HCT116 (cell line): ENCODE results near the gene IL20RB. TPM values are rescaled to one million over a fixed set of nuclear protein-coding genes. Genes with fewer than 3 reads are reported as not detected.
"Not testable (repeated sequence)": the region's sequence is repeated elsewhere in the genome, so short reads cannot be mapped to it uniquely, and the experiment has no call there.

Experiments
- ATAC-seq: fragments of 200-7000 bp; cut with Tn5 transposase; 2 replicates; pipeline ENCODE4 v1.9.1; 2020; ENCODE audit warnings: mild to moderate bottlenecking, moderate library complexity
- BruUV-seq: library from RNA; stranded (reverse); fragments of 400-500 nt; replicated peaks from 2 replicates; lab custom pipeline; 2021; lab: Mats Ljungman, UMichigan
- CTCF ChIA-PET: fragments of 300-600 bp; sonication (Branson Sonifier 250); formaldehyde crosslinking; loops from one replicate; lab custom pipeline; 2021; ENCODE audit warnings: antibody characterized with exemption; lab: Charles Lee
- POLR2A ChIA-PET: fragments of 300-600, 350-600 bp; sonication (Branson Sonifier 250); formaldehyde crosslinking; loops from one replicate; lab custom pipeline; 2021; ENCODE audit warnings: antibody characterized with exemption; lab: Charles Lee
- RAD21 ChIA-PET, 2 experiments: fragments of 300-600 bp; sonication (Branson Sonifier 250); formaldehyde crosslinking; loops; one replicate each; lab custom pipeline; 2023; ENCODE audit warnings: low total read pairs in 2 of 2; ENCODE audit not compliant: uncharacterized antibody in 2 of 2, unreplicated experiment in 2 of 2, low non-redundant PET in 1 of 2; lab: Charles Lee
- DNase-seq: peaks from one replicate; pipeline ENCODE4 v3.0.0-alpha.2; 2010; ENCODE audit warnings: low read depth, low spot score
- H2AFZ ChIP-seq: fragments of 200-600 bp; shearing (Covaris generic), sonication (generic); 2 replicates; pipeline ENCODE4 v1.6.1; 2017; ENCODE audit warnings: low read depth, mixed run types, mixed read lengths, antibody characterized with exemption, low read length; ENCODE audit not compliant: poor library complexity, severe bottlenecking
- H3K27ac ChIP-seq: 2 replicates; pipeline ENCODE4 v1.5.1; 2012; ENCODE audit warnings: low read depth, low read length
- H3K27me3 ChIP-seq: fragments of 200-600 bp; sonication (generic); 2 replicates; pipeline ENCODE4 v1.6.1; 2016; ENCODE audit warnings: mixed run types, low read length, mixed read lengths; ENCODE audit not compliant: insufficient read depth
- H3K36me3 ChIP-seq, 2 experiments: fragments of 200-500 bp in 1 of 2; fragments of 200-600 bp in 1 of 2; sonication (Bioruptor generic) in 1 of 2; sonication (generic) in 1 of 2; 2 replicates each; pipeline versions ENCODE4 v1.5.1 to v1.6.1; 2014 to 2016; ENCODE audit warnings: low read length in 2 of 2, inconsistent platforms in 1 of 2, mixed read lengths in 1 of 2, mixed run types in 1 of 2; ENCODE audit not compliant: insufficient read depth in 2 of 2, control insufficient read depth in 1 of 2
- H3K4me1 ChIP-seq, 2 experiments: fragments of 200-600 bp in 1 of 2; sonication (generic) in 1 of 2; 2 replicates each; pipeline versions ENCODE4 v1.5.1 to v1.6.1; 2012 to 2017; ENCODE audit warnings: low read length in 2 of 2, inconsistent platforms in 1 of 2, mild to moderate bottlenecking in 1 of 2, mixed read lengths in 1 of 2, mixed run types in 1 of 2, moderate library complexity in 1 of 2; ENCODE audit not compliant: insufficient read depth in 2 of 2, control insufficient read depth in 1 of 2
- H3K4me2 ChIP-seq: fragments of 200-600 bp; sonication (generic); 2 replicates; pipeline ENCODE4 v1.6.1; 2017; ENCODE audit warnings: mixed run types, low read length, mixed read lengths
- H3K4me3 ChIP-seq, 2 experiments: fragments of 200-600 bp in 1 of 2; sonication (generic) in 1 of 2; replicated peaks in 1 of 2; 2 replicates each; pipeline ENCODE4 v1.5.1; 2011 to 2016; ENCODE audit warnings: low read length in 2 of 2, control low read depth in 1 of 2, low read depth in 1 of 2, mild to moderate bottlenecking in 1 of 2, mixed read lengths in 1 of 2, mixed run types in 1 of 2
- H3K79me2 ChIP-seq: fragments of 200-600 bp; sonication (generic); 2 replicates; pipeline ENCODE4 v1.6.1; 2017; ENCODE audit warnings: mild to moderate bottlenecking, mixed run types, low read length, moderate library complexity, mixed read lengths; ENCODE audit not compliant: insufficient read depth
- H3K9ac ChIP-seq: fragments of 200-600 bp; sonication (generic); 2 replicates; pipeline ENCODE4 v1.6.1; 2016; ENCODE audit warnings: low read length, mixed read lengths
- H3K9me2 ChIP-seq: fragments of 200-600 bp; sonication (generic), shearing (Covaris generic); 2 replicates; pipeline ENCODE4 v1.6.1; 2017; ENCODE audit warnings: mixed run types, mild to moderate bottlenecking, moderate library complexity; ENCODE audit not compliant: insufficient read depth
- H3K9me3 ChIP-seq, 2 experiments: fragments of 200-500 bp in 1 of 2; fragments of 200-600 bp in 1 of 2; sonication (Bioruptor generic) in 1 of 2; sonication (generic) in 1 of 2; 2 replicates each; pipeline ENCODE4 v1.6.1; 2014 to 2017; ENCODE audit warnings: low read length in 2 of 2, mixed read lengths in 2 of 2, inconsistent platforms in 1 of 2, low read depth in 1 of 2, mild to moderate bottlenecking in 1 of 2, mixed run types in 1 of 2, moderate library complexity in 1 of 2; ENCODE audit not compliant: control insufficient read depth in 1 of 2, insufficient read depth in 1 of 2
- H4K20me1 ChIP-seq: fragments of 200-600 bp; sonication (generic), shearing (Covaris generic); 2 replicates; pipeline ENCODE4 v1.6.1; 2017; ENCODE audit warnings: mixed run types, mild to moderate bottlenecking, moderate library complexity; ENCODE audit not compliant: insufficient read depth
- CEBPB ChIP-seq: IDR thresholded peaks from 2 replicates; pipeline ENCODE4 v1.6.1; 2012; ENCODE audit warnings: low read depth
- ELF1 ChIP-seq: IDR thresholded peaks from 2 replicates; pipeline ENCODE4 v1.6.1; 2012; ENCODE audit warnings: low read depth, borderline replicate concordance
- EZH2 ChIP-seq: fragments of 200-600 bp; sonication (generic); IDR thresholded peaks from 2 replicates; pipeline ENCODE4 v1.6.1; 2017; ENCODE audit warnings: antibody characterized with exemption, mixed run types
- FOSL1 ChIP-seq: IDR thresholded peaks from 2 replicates; pipeline ENCODE4 v1.6.1; 2012; ENCODE audit warnings: low read depth
- JUND ChIP-seq: IDR thresholded peaks from 2 replicates; pipeline ENCODE4 v1.6.1; 2012
- POLR2A ChIP-seq: IDR thresholded peaks from 2 replicates; pipeline ENCODE4 v1.7.0; 2011; ENCODE audit warnings: borderline replicate concordance; ENCODE audit not compliant: insufficient read depth, insufficient read length; ENCODE audit errors: extremely low read depth
- SIN3A ChIP-seq: IDR thresholded peaks from 2 replicates; pipeline ENCODE4 v1.6.1; 2012; ENCODE audit warnings: low read depth
- SRF ChIP-seq: IDR thresholded peaks from 2 replicates; pipeline ENCODE4 v1.6.1; 2012; ENCODE audit warnings: low read depth
- ZFX ChIP-seq: fragments of 450-650 bp; IDR thresholded peaks from 2 replicates; pipeline ENCODE4 v1.6.1; 2017
- ZNF274 ChIP-seq: fragments of 200-500 bp; sonication (Bioruptor generic); IDR thresholded peaks from 2 replicates; pipeline ENCODE4 v1.6.1; 2014; ENCODE audit warnings: mild to moderate bottlenecking, low read depth, low read length, inconsistent platforms
- intact Hi-C: fragments of 100-400 bp; cut with micrococcal nuclease; formaldehyde crosslinking; loops from 2 replicates; pipeline ENCODE4 v1.10.0; 2022
- total RNA-seq: library from RNA; stranded (reverse); gene quantifications from one replicate; pipeline ENCODE4 v1.2.1, GENCODE V29; 2021; ENCODE audit not compliant: unreplicated experiment
- TF ChIP-seq, protein P1 (sequence below): IDR thresholded peaks from 2 replicates; pipeline ENCODE4 v1.6.1; 2012; ENCODE audit warnings: low read depth
- TF ChIP-seq, protein P2 (sequence below): IDR thresholded peaks from 2 replicates; pipeline ENCODE4 v1.6.1; 2012
- TF ChIP-seq, protein P3 (sequence below): IDR thresholded peaks from 2 replicates; pipeline ENCODE4 v1.6.1; 2012

IL20RB gene
- total RNA-seq, 1 experiment from 2014 or later: 6.1 TPM

DNA sequence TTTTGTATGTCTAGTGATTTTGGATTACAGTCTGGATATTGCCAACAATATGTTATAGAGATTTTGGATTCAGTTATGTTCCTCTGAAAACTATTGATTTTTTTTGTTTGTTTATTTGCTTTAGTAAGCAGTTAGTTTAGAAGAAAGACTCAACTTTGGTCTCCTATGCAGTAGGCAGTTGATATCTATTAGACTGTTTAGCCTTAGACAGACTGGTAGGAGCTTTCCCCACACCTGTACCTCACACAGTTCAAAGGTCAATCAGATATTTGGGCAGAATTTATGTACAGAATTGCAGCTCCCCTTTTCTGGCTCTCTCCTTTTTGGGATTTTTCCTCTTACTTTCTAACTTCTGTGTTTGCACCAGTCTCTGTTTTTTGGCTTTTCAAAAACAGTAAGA is 42.3 kb downstream of the IL20RB start:
- ATAC-seq (no peak), DNase-seq (no peak)
- Histone ChIP-seq H3K9ac (no peak overlapping the region), H3K4me1 (no peaks in the 10 kb centered on the region; a peak in 1 of 4 replicates), H3K9me2 (no peaks in the 10 kb centered on the region), H2AFZ (no peak overlapping the region), H3K4me3 (no peak overlapping the region), H3K79me2 (no peaks in the 10 kb centered on the region), H3K27me3 (no peaks in the 10 kb centered on the region), H3K27ac (no peak overlapping the region), H3K9me3 (no peaks in the 10 kb centered on the region), H3K36me3 (no peaks in the 10 kb centered on the region), H3K4me2 (no peak overlapping the region), H4K20me1 (no peaks in the 10 kb centered on the region)
- intact Hi-C loops: no loop called here
- ChIA-PET POLR2A (no interaction called here), CTCF (no interaction called here), RAD21 (no interaction called here)
- BruUV-seq: no TSS peak
- TF ChIP-seq CEBPB (no peak), SIN3A (no peak), SRF (no peak), POLR2A (no peak), JUND (no peak), EZH2 (no peak), FOSL1 (no peak), ELF1 (no peak), ZFX (no peak), ZNF274 (no peak)
- TF ChIP-seq, protein P1, sequence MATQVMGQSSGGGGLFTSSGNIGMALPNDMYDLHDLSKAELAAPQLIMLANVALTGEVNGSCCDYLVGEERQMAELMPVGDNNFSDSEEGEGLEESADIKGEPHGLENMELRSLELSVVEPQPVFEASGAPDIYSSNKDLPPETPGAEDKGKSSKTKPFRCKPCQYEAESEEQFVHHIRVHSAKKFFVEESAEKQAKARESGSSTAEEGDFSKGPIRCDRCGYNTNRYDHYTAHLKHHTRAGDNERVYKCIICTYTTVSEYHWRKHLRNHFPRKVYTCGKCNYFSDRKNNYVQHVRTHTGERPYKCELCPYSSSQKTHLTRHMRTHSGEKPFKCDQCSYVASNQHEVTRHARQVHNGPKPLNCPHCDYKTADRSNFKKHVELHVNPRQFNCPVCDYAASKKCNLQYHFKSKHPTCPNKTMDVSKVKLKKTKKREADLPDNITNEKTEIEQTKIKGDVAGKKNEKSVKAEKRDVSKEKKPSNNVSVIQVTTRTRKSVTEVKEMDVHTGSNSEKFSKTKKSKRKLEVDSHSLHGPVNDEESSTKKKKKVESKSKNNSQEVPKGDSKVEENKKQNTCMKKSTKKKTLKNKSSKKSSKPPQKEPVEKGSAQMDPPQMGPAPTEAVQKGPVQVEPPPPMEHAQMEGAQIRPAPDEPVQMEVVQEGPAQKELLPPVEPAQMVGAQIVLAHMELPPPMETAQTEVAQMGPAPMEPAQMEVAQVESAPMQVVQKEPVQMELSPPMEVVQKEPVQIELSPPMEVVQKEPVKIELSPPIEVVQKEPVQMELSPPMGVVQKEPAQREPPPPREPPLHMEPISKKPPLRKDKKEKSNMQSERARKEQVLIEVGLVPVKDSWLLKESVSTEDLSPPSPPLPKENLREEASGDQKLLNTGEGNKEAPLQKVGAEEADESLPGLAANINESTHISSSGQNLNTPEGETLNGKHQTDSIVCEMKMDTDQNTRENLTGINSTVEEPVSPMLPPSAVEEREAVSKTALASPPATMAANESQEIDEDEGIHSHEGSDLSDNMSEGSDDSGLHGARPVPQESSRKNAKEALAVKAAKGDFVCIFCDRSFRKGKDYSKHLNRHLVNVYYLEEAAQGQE: no peak
- TF ChIP-seq, protein P2, sequence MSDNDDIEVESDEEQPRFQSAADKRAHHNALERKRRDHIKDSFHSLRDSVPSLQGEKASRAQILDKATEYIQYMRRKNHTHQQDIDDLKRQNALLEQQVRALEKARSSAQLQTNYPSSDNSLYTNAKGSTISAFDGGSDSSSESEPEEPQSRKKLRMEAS: no peak
- TF ChIP-seq, protein P3, sequence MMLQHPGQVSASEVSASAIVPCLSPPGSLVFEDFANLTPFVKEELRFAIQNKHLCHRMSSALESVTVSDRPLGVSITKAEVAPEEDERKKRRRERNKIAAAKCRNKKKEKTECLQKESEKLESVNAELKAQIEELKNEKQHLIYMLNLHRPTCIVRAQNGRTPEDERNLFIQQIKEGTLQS: no peak

DNA sequence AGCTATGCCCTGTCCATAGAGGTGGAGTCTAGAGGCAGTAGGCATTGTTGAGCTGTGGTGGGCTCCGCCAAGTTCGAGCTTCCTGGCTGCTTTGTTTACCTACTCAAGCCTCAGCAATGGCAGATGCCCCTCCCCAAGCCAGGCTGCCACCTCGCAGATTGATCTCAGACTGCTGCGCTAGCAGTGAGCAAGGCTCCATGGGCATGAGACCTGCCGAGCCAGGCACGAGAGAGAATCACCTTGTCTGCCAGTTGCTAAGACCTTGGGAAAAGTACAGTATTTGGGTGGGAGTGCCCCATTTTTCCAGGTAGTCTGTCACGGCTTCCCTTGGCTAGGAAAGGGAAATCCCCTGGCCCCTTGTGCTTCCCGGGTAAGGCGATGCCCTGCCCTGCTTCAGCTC is 49.6 kb downstream of the IL20RB start:
- H3K27ac ChIP-seq, H3K36me3 ChIP-seq, H3K27me3 ChIP-seq, H3K4me2 ChIP-seq, ATAC-seq, DNase-seq, POLR2A ChIA-PET, intact Hi-C loops, BruUV-seq, H3K4me1 ChIP-seq, CTCF ChIA-PET, H3K9ac ChIP-seq, H3K9me3 ChIP-seq, H4K20me1 ChIP-seq, H3K79me2 ChIP-seq, H2AFZ ChIP-seq, H3K9me2 ChIP-seq, H3K4me3 ChIP-seq, RAD21 ChIA-PET: not testable (repeated sequence)
